DOHH2 (cell line): ENCODE data around the gene TAPBP.
"Not testable (repeated sequence)": the region's sequence is repeated elsewhere in the genome, so short reads cannot be mapped to it uniquely, and the experiment has no call there.

Source experiments
- H3F3A ChIP-seq: fragments of 200-600 bp; sonication (generic), shearing (Covaris generic); 2 replicates; pipeline ENCODE4 v1.6.0; 2016; ENCODE audit warnings: antibody characterized with exemption, mild to moderate bottlenecking; ENCODE audit not compliant: control insufficient read depth, insufficient read depth
- H3K27ac ChIP-seq: fragments of 200-600 bp; sonication (generic); 2 replicates; pipeline ENCODE4 v1.5.1; 2014; ENCODE audit warnings: low read depth, mild to moderate bottlenecking, low read length, moderate library complexity
- H3K27me3 ChIP-seq: fragments of 200-600 bp; sonication (generic); 2 replicates; pipeline ENCODE4 v1.6.1; 2014; ENCODE audit warnings: mild to moderate bottlenecking, low read length, mixed read lengths; ENCODE audit not compliant: control insufficient read depth
- H3K36me3 ChIP-seq: fragments of 200-600 bp; sonication (generic); 2 replicates; pipeline ENCODE4 v1.6.1; 2014; ENCODE audit warnings: mild to moderate bottlenecking, low read length, moderate library complexity, mixed read lengths; ENCODE audit not compliant: control insufficient read depth
- H3K4me1 ChIP-seq: fragments of 200-600 bp; sonication (generic); 2 replicates; pipeline ENCODE4 v1.6.1; 2014; ENCODE audit warnings: mild to moderate bottlenecking, low read length, mixed read lengths; ENCODE audit not compliant: control insufficient read depth
- H3K4me2 ChIP-seq: fragments of 200-600 bp; sonication (generic); 2 replicates; pipeline ENCODE4 v1.6.0; 2014; ENCODE audit warnings: mild to moderate bottlenecking, low read length, moderate library complexity
- H3K4me3 ChIP-seq: fragments of 200-600 bp; sonication (generic); 2 replicates; pipeline ENCODE4 v1.5.1; 2014; ENCODE audit warnings: mild to moderate bottlenecking, low read length, mixed read lengths
- H3K79me2 ChIP-seq: fragments of 200-600 bp; sonication (generic); 2 replicates; pipeline ENCODE4 v1.6.1; 2014; ENCODE audit warnings: mild to moderate bottlenecking, low read length, mixed read lengths; ENCODE audit not compliant: control insufficient read depth
- H3K9me2 ChIP-seq: fragments of 200-600 bp; sonication (generic); replicated peaks from 2 replicates; pipeline ENCODE4 v1.6.1; 2014; ENCODE audit warnings: mild to moderate bottlenecking, low read length, mixed read lengths; ENCODE audit not compliant: control insufficient read depth
- H3K9me3 ChIP-seq: fragments of 200-600 bp; sonication (generic); 2 replicates; pipeline ENCODE4 v1.6.1; 2014; ENCODE audit warnings: antibody characterized with exemption, low read length, mixed read lengths; ENCODE audit not compliant: control insufficient read depth, insufficient read depth
- H4K20me1 ChIP-seq: fragments of 200-600 bp; sonication (generic); 2 replicates; pipeline ENCODE4 v1.6.0; 2014; ENCODE audit warnings: low read depth, mild to moderate bottlenecking, antibody characterized with exemption, low read length, moderate library complexity; ENCODE audit not compliant: control insufficient read depth, insufficient read depth
- EZH2phosphoT487 ChIP-seq: fragments of 200-600 bp; sonication (generic); IDR thresholded peaks from 2 replicates; pipeline ENCODE4 v1.6.1; 2017; ENCODE audit warnings: borderline replicate concordance, mild to moderate bottlenecking, antibody characterized with exemption, low read length, moderate library complexity, mixed read lengths
- TF ChIP-seq, protein P1 (sequence below): fragments of 200-600 bp; sonication (generic); IDR thresholded peaks from one replicate; pipeline ENCODE4 v1.5.1; 2014; ENCODE audit warnings: antibody characterized with exemption, mild to moderate bottlenecking, low read depth, low read length; ENCODE audit not compliant: poor library complexity, severe bottlenecking

The TAPBP gene

DNA sequence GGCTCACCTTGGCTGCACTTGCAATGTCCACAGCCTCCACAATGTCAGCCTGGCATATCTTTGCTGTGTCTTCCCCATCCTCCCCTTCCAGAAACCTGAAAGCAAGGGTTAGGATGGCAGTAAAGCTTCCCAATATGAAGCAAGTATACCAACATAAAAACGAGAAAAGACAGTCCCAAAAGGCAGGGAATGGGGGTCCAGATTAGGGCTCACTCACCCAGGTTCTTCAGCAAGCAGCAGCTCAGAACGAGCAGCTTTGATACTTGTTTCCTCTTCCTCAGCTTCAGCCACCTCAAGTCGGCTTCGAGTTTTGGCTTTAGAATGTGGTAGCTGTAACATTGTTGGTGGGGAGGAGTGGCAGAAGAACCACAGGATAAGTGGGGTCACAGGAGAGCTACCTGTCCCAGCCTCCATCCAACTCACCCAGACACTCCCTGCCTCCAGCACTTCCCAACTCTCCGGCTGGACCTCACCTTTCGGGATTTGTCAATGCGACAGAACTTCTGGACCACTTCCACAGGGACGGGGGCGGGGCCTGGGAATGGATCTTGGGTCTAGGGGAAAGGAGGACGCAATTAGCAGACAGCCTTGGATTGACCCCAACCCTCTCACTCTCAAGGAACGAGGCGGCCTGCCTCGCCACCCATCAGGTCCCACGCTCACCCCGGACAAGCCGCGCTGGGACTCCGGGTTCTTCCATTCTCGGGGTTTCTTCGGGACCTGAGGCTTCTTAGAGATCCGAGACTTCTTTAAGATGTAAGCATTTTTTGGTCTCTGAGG lies 25.5 kb downstream of the TAPBP start:
- Histone ChIP-seq H3K9me2 (no peaks in the 10 kb centered on the region), H3K4me1 (peaks cover 25% of the 10 kb centered on the region), H3F3A (peaks cover 11% of the 10 kb centered on the region; the same call in 1 of the 2 replicates), H3K4me2 (peak overlapping the region; percentile 87), H3K27me3 (no peaks in the 10 kb centered on the region), H3K79me2 (peaks cover 55% of the 10 kb centered on the region), H3K27ac (peak overlapping the region; percentile 35; the same call in 1 of the 2 replicates), H3K9me3 (no peaks in the 10 kb centered on the region), H4K20me1 (no peaks in the 10 kb centered on the region), H3K36me3 (peaks cover 83% of the 10 kb centered on the region), H3K4me3 (peak overlapping the region; percentile 93)
- TF ChIP-seq EZH2phosphoT487, result no peak
- TF ChIP-seq, protein P1, sequence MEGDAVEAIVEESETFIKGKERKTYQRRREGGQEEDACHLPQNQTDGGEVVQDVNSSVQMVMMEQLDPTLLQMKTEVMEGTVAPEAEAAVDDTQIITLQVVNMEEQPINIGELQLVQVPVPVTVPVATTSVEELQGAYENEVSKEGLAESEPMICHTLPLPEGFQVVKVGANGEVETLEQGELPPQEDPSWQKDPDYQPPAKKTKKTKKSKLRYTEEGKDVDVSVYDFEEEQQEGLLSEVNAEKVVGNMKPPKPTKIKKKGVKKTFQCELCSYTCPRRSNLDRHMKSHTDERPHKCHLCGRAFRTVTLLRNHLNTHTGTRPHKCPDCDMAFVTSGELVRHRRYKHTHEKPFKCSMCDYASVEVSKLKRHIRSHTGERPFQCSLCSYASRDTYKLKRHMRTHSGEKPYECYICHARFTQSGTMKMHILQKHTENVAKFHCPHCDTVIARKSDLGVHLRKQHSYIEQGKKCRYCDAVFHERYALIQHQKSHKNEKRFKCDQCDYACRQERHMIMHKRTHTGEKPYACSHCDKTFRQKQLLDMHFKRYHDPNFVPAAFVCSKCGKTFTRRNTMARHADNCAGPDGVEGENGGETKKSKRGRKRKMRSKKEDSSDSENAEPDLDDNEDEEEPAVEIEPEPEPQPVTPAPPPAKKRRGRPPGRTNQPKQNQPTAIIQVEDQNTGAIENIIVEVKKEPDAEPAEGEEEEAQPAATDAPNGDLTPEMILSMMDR, result no peak

DNA sequence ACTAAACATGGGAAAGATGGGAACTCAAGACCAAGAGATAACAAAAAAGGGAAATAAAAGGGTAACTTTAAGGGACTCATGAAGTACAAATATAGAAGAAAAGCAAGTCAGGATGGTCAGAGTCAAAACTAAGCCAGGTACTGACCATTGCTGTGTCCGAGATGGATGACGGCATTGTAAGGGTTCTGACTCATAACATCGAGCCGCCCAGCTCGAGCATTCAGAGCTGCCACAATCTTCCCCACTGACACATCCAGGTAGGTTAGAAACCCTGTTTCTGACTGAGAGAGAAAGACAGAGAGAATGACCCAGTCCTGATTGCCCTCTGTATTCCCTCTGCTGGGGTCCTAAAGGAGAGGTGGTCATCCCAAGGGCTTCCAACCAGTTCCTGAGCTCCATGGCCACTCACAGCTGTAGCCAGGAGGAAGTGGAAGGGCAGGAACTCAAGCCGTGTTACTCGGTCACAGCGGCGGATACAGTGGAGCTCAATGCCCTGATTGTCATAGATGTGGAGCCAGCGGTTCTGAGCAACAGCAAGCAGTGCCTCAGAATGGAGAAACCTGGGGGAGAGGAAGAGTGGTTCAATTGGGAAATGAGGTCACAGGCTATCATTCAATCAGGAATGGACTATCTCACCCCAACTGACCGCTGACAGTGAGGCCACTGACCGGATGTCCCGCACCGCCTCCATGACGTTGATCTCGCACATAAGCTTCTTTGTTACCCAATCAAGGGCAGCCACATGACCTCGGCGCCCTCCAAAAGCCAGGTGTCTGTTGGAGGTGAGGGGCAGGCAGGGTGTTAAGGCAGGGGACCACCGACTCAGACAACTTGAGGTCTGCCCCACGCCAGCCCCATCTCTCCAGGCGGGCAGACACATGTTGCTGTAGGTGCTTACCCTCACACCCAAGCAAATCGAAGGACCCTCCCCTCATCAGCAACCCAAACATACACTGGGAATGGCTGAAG lies 26.6 kb downstream of the TAPBP start:
- peak overlapping the region; percentile 87 for H3K4me2 ChIP-seq
- H3K36me3 ChIP-seq, result peaks cover 82% of the 10 kb centered on the region
- no peaks in the 10 kb centered on the region for H4K20me1 ChIP-seq
- H3K79me2 ChIP-seq, result peaks cover 55% of the 10 kb centered on the region
- H3K4me3 ChIP-seq, result peak overlapping the region; percentile 93
- H3K27me3 ChIP-seq, result no peaks in the 10 kb centered on the region
- H3K9me2 ChIP-seq, result no peaks in the 10 kb centered on the region
- peaks cover 25% of the 10 kb centered on the region for H3K4me1 ChIP-seq
- H3K27ac ChIP-seq, result no peak overlapping the region
- H3K9me3 ChIP-seq, result no peaks in the 10 kb centered on the region
- peaks cover 13% of the 10 kb centered on the region; the same call in 1 of the 2 replicates for H3F3A ChIP-seq
- TF ChIP-seq EZH2phosphoT487, result no peak
- TF ChIP-seq, protein P1, result no peak

DNA sequence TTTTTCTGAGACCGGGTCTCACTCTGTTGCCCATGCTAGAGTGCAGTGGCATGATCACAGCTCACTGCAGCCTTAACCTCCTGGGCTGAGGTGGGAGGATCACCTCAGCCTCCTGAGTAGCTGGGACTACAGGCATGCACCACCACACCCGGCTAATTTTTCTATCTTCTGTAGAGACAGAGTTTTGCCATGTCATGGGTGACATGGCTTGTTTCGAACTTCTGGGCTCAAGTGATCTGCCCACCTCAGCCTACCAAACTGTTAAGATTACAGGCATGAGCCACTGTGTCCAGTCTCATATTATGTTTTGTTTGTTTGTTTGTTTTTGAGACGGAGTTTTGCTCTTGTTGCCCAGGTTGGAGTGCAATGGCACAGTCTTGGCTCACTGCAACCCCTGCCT lies 28.7 kb downstream of the TAPBP start:
- not testable (repeated sequence) for H3K9me2 ChIP-seq, H3K4me2 ChIP-seq, H3K9me3 ChIP-seq, H3F3A ChIP-seq, H4K20me1 ChIP-seq, H3K27ac ChIP-seq, H3K4me3 ChIP-seq, H3K27me3 ChIP-seq
- Histone ChIP-seq H3K4me1 (peaks cover 19% of the 10 kb centered on the region), H3K36me3 (peaks cover 77% of the 10 kb centered on the region), H3K79me2 (peaks cover 36% of the 10 kb centered on the region)

DNA sequence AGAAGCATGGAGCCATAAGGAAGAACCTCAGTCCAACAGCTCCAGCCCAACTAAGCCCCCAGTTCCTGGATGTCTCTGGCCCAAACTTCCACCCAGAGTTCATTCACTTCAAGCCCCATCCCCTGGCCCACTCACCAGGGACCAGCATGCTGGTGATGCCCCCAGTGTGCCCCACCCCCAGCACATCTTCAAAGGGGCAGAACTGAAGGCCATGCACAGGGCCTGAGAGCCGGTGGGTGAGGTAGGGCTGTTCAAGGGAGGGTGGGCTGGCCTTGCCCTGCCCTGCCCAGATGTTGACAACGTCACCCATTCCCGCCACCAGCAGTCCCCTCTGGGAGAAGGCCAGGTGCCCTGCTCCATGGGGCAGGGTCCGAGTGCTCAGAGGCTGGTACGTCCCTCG lies 33.3 kb downstream of the TAPBP start:
- peak overlapping the region; percentile 37; the same call in 1 of the 2 replicates for H3K27ac ChIP-seq
- peaks cover 88% of the 10 kb centered on the region for H3K36me3 ChIP-seq

More for the DNA sequence above, 33.3 kb downstream of the TAPBP start:
- TF ChIP-seq, protein P1, result no peak
- TF ChIP-seq EZH2phosphoT487, result no peak
- Histone ChIP-seq H3K79me2 (peaks cover 4% of the 10 kb centered on the region), H4K20me1 (no peaks in the 10 kb centered on the region; the same call in 1 of the 2 replicates), H3K9me2 (no peaks in the 10 kb centered on the region), H3F3A (peaks cover 42% of the 10 kb centered on the region), H3K9me3 (no peaks in the 10 kb centered on the region), H3K4me3 (no peak overlapping the region), H3K4me2 (no peak overlapping the region), H3K27me3 (no peaks in the 10 kb centered on the region), H3K4me1 (peaks cover 47% of the 10 kb centered on the region)
